ENCODE results near the gene RSPH10B.
A peak's percentile ranks its signal among the peaks of the same experiment; 100 is the strongest.
"Not testable (repeated sequence)": the region's sequence is repeated elsewhere in the genome, so short reads cannot be mapped to it uniquely, and the experiment has no call there.

Gene RSPH10B

GRCh38 chr7:5926263-5926870 lies 44.1 kb downstream of the RSPH10B start:
- DNase-seq, result not testable (repeated sequence)

DNA sequence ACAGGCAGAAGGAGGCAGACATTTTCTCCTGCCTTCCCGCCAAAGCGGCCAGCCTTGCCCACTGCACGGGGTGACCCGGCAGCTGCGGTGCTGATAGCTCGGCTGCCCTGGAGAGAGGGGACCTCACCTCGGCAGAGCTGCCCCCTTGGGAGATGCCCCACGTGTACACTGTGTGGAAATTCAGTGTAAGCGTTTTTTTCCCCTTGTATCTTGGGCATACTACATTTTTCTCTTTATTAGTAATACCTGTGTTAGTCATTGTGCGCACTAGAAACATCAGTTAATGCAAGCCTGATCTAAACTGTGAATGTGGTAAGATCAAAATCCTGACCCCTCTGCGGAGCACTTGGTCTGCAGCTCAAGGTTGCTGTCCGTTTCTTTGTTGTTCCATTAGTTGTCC lies 45.9 kb downstream of the RSPH10B start:
- not testable (repeated sequence) for DNase-seq

DNA sequence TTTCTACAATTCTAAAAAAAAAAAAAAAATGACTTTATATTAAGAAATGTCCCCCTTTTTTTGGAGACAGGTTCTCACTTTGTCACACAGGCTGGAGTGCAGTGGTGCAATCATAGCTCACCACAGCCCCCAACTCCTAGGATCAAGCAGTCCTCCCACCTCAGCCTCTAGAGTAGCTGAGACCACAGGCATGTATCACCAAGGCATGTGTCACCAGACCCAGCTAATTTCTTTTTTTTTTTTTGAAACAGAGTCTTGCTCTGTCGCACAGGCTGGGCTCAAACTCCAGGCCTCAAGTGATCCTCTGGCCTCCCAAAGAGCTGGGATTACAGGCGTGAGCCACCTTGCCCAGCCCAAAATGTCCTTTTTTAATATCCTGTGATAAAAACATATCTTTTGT lies 46.3 kb downstream of the RSPH10B start:
- DNase-seq, result not testable (repeated sequence)

DNA sequence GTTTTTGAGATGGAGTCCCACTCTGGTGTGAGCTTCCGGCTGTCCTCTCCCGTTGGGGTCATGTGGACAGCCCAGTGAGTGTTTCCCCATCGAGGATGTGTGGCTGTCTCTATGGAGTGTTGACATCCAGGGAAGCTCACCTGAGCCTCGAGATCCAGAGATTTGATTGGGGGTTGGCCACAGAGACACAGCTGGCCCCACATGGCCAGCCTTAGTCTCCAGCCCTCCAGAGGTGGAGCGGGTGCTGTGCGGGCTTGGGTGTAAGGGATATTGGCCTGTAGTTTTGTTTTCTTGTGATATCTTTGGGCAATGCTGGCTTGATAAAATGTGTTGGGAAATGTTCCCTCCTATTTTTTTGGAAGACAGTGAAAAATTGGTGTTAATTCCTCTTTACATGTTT lies 54.0 kb downstream of the RSPH10B start:
- not testable (repeated sequence) for DNase-seq

DNA sequence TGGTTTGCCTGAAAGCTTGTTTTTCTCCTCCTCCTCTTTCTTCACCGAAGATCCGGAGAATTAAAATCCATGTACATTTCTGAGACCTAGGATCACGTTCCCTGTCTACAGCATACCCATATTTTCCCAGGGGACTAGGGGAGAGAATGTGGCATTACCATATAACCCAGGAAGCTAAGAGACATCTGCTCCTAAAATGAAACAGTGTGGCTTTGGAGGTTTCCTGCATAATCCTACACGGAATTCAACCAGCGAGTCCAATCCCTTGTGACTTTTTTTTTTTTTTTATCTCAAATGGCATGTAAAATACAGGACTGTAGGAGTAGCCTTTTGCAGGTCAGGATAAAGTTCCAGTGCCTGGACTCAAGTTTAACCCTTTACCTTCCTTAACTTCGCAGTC lies 61.7 kb downstream of the RSPH10B start:
- not testable (repeated sequence) for DNase-seq

DNA sequence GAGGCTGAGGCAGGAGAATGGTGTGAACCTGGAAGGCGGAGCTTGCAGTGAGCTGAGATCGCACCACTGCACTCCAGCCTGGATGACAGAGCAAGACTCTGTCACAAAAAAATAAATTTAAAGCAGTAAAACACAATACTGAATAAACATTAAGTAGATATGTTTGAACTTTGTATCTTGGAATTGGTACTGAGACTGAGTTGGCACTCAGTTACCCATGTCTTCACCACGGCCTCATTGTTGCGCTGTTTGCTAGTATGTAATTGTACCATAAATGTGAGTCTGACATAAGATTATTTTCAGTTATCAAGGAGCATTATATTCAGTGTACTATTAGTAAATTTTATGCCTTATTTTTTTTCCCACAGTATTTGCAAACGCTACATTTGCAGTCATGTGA lies 65.8 kb downstream of the RSPH10B start:
- not testable (repeated sequence) for DNase-seq

DNA sequence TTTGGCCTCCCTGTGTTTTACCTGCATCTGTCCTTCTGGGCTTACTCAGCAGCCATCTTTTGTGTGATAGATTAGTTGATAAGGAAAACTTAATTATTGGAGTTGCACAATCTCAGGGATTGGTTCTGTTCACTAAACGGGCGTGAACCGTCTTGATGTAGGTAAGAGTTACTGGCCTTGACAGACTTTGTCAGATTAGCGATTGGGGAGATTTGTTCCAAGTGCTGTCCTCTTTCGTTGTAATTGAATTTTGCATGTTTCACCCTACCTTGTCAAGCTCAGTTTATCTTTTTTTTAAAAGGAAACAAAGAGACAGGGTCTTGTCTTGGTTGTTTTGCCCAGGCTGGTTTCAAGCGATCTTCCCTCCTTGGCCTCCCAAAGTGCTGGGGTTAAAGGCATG lies 67.5 kb downstream of the RSPH10B start:
- not testable (repeated sequence) for DNase-seq

DNA sequence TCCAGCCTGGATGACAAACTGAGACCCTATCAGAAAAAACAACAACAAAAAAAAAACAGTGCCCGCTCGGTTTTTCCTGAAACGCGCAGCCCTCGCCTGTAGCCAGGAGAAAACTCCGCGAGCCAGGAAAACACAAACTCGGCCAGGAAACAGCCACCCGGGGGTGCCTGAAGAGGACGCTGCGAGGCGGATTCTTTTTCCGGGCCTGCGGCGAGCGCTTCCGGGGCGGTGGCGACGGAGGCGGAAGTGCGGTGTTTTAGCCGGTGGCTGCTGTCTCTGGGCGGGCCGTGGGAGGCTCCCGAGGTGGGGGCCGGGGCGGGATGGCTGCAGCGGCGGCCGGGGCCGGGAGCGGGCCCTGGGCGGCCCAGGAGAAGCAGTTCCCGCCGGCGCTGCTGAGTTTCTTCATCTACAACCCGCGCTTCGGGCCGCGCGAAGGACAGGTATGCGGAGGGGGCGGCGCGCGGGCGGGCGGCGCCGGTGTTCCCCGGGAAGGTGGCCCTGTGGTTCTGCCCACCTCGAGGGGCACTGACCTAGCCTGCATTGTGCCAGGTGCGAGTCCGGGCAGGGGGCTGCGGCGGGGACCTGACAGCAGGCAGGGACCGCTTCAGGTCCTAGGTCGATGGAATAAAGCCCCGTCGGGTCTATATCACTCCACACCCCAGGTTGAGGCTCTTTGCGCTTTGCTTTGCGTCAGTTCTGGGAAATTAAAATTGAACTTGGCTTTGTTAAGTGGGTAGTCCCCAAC lies 71.8 kb downstream of the RSPH10B start, which contains the start of gene CCZ1:
Gene CCZ1 (plus strand): TSS at position 254 of the 745 bp plus-strand sequence. CDS start 67 bp downstream, at position 321.
- DNase-seq, result peak; percentile 81 to 82

DNA sequence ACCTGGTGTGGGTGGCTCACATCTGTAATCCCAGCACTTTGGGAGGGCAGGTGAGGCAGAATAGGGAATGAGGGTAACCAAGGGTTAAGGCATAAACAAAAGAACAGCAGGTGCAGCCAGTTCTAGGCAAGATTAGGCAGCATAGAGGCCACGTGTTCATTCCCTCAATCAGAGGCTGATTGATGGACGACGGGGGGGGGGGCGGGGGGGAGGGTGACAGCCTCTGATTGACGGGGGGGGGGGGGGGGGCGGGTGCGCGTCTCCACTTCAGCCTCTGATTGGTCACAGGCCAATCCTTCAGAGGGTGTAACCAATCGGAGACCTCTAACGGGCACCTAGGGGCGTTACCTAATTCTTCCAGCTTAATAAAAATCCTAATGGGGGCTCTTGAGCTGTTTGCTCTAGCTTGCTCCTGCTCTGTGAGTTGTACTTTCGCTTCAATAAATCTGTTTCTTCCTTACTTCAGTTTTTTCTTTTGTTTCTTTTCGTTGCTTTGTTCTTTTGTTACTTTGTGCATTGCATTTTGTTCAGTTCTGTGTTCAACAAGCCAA lies 73.0 kb downstream of the RSPH10B start:
- not testable (repeated sequence) for DNase-seq

DNA sequence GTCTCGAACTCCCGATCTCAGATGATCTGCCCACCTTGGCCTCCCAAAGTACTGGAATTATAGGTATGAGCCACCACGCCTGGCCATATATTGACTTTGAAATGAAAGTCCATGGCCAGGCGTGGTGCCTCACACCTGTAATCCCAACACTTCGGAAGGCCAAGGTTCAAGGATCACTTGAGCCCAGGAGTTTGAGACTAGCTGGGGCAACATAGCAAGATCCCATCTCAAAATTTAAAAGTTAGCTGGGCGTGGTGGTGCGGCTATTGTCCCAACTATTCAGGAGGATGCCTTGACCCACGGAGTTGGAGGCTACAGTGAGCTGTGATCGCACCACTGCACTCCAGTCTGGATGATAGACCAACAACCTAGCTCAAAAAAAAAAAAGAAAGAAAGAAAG lies 78.0 kb downstream of the RSPH10B start:
- DNase-seq, result no peak

GRCh38 chr7:5890244-5890643 lies 80.2 kb downstream of the RSPH10B start:
- not testable (repeated sequence) for DNase-seq

DNA sequence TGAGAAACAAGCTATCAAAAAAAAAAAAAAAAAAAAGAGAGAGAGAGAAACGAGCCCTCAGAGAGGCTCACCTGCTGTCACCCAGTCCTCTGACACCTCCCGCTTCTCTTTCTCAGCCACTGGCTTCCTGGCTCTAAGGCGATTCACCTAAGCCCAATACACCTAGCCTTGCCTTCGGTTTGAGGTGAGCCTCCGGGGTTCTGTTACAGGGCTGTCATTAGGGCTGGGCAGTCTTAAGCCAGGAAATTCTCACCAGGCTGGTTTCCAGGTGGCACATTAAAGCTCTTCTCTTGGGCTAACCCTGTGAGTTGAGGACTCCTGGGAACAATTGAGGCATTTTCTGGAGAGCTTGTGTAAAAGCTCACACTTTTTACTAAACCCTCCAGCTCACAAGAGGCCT lies 82.5 kb downstream of the RSPH10B start:
- not testable (repeated sequence) for DNase-seq

- not testable (repeated sequence) for DNase-seq
These were observed 86.1 kb downstream of the RSPH10B start for GRCh38 chr7:5884431-5884830.

- not testable (repeated sequence) for DNase-seq
These were observed 90.4 kb downstream of the RSPH10B start for GRCh38 chr7:5880106-5880505.

DNA sequence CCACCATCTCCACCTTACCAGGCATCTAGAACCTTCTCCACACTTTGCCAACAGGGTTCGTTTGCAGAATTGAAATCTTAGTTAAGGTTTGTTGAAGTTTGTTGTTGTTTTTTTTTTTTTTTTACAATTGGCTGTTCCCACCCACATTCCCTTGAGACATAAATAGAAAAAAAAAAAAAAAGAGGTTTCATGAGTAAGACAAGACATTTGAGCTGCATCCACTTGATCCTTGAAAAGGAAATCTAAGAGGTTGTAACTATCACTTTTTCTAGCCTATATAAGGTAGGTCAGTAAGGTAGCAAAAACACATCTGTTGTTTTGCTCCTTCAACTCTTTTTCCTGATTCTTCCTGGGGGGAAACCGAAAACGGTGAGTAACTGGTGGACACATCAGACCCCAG lies 90.9 kb downstream of the RSPH10B start:
- not testable (repeated sequence) for DNase-seq
